DND-41 (cell line): ENCODE results near the gene FBLN1.

Experiments used
- ATAC-seq: fragments of 200-7000 bp; cut with Tn5 transposase; 3 replicates; pipeline ENCODE4 v1.9.1; 2021; ENCODE audit warnings: low read depth; ENCODE audit not compliant: insufficient read depth
- DNase-seq: peaks from one replicate; pipeline ENCODE4 v3.0.0-alpha.2; 2020
- H2AFZ ChIP-seq: 2 replicates; pipeline ENCODE4 v1.6.0; 2012; ENCODE audit warnings: low read depth, low read length
- H3K27ac ChIP-seq: 2 replicates; pipeline ENCODE4 v1.5.1; 2012; ENCODE audit warnings: low read length, inconsistent platforms
- H3K27me3 ChIP-seq: fragments of 200-600 bp; sonication (generic); 2 replicates; pipeline ENCODE4 v1.6.0; 2012; ENCODE audit warnings: low read length, mild to moderate bottlenecking, inconsistent platforms; ENCODE audit not compliant: insufficient read depth, poor library complexity
- H3K36me3 ChIP-seq: 2 replicates; pipeline ENCODE4 v1.5.1; 2012; ENCODE audit warnings: low read length, inconsistent platforms; ENCODE audit not compliant: insufficient read depth
- H3K4me1 ChIP-seq: 2 replicates; pipeline ENCODE4 v1.5.1; 2012; ENCODE audit warnings: mild to moderate bottlenecking, low read length; ENCODE audit not compliant: insufficient read depth
- H3K4me2 ChIP-seq: 2 replicates; pipeline ENCODE4 v1.6.0; 2012; ENCODE audit warnings: mild to moderate bottlenecking, moderate library complexity, low read length, inconsistent platforms; ENCODE audit not compliant: insufficient read depth
- H3K4me3 ChIP-seq, 2 experiments: fragments of 200-600 bp in 1 of 2; shearing (Covaris generic) in 1 of 2; 2 replicates each; pipeline ENCODE4 v1.5.1; 2012 to 2016; ENCODE audit warnings: inconsistent platforms in 2 of 2, low read length in 2 of 2, mild to moderate bottlenecking in 2 of 2, low read depth in 1 of 2, moderate library complexity in 1 of 2
- H3K79me2 ChIP-seq: 2 replicates; pipeline ENCODE4 v1.6.0; 2012; ENCODE audit warnings: low read length, inconsistent platforms; ENCODE audit not compliant: insufficient read depth
- H3K9ac ChIP-seq: 2 replicates; pipeline ENCODE4 v1.6.0; 2012; ENCODE audit warnings: low read depth, mild to moderate bottlenecking, inconsistent platforms, low read length, moderate library complexity
- H3K9me3 ChIP-seq: 2 replicates; pipeline ENCODE4 v1.5.1; 2012; ENCODE audit warnings: low read length, moderate library complexity, mild to moderate bottlenecking, inconsistent platforms; ENCODE audit not compliant: insufficient read depth, severe bottlenecking
- H4K20me1 ChIP-seq: 2 replicates; pipeline ENCODE4 v1.6.0; 2012; ENCODE audit warnings: low read length; ENCODE audit not compliant: insufficient read depth
- CTCF ChIP-seq: IDR thresholded peaks from 2 replicates; pipeline ENCODE4 v1.5.1; 2012; ENCODE audit warnings: borderline replicate concordance, low read length, moderate library complexity, mild to moderate bottlenecking; ENCODE audit not compliant: poor library complexity, severe bottlenecking; ENCODE audit errors: extremely low read depth
- EZH2 ChIP-seq: IDR thresholded peaks from 3 replicates; pipeline ENCODE4 v1.6.1; 2012; ENCODE audit warnings: borderline replicate concordance, low read depth, mild to moderate bottlenecking, moderate library complexity, low read length, inconsistent platforms; ENCODE audit not compliant: severe bottlenecking

The FBLN1 gene

DNA sequence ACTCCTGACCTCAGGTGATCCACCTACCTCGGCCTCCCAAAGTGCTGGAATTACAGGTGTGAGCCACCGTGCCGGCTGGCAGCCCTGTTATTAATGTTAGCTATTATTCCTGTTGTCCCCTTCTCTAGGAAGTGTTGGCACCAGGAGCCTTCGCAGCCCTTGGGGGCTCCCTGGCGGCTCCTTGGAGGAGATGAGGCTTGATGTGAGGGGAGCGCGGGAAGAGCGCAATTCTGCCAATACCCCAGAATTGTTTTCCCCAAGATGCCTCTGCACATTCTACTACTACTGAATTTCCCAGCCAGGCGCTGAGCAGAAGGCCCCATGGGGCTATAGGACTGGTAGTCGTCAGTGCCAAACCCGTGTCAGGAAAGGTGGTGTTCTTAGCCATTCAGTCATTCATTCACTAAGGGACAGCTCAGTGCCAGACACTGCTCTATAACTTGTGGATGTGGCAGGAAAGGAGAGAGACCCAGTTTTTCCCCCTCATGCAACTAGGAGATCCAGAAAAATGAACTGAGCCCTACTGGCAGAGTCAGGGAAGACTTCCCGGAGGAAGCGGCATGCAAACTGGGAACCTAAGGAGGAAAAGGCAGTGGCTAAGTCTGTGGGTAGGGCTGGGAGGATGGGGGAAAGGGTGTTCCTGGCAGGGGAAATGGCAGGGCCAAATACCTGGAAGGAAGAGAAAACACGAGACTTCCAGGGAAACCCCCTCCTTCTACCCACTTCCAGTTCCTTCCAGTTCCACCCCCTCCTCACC is 3.5 kb downstream of the FBLN1 start:
- Histone ChIP-seq H3K4me3 (no peak overlapping the region), H3K36me3 (no peaks in the 10 kb centered on the region), H3K9ac (no peak overlapping the region), H3K9me3 (no peaks in the 10 kb centered on the region), H3K4me2 (no peak overlapping the region), H3K4me1 (no peaks in the 10 kb centered on the region), H4K20me1 (no peaks in the 10 kb centered on the region), H3K27me3 (no peaks in the 10 kb centered on the region), H3K79me2 (no peaks in the 10 kb centered on the region), H3K27ac (no peak overlapping the region), H2AFZ (no peak overlapping the region)
- ATAC-seq (no peak), DNase-seq (no peak)
- no peak for TF ChIP-seq EZH2
- TF ChIP-seq CTCF, result no peak

DNA sequence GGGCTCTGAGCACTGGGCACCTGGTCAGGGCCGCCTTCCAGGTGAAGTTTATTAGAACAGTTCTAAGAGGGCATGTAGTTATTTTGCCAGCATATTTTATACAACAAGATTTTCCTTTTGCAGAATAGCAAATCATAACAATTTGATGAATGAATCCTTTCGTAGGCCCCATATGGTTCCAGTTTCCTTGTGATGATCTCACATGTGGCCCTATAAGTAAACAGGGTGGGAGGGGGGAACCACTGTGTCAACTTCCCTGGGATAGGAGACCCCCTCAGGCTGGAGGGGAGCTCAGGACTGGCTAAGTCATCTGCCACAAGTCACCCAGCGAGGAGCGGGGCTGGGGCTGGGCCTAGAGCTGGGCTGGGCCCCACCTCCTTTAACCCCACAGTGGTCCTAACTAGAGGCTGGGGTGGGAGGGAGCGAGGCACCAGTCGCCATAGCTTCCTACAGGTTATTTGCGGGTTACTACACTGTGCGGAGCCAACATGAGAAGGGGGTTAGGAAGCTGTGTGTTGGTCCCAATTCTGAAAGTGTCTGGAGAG is 4.2 kb downstream of the FBLN1 start:
- no peak for TF ChIP-seq EZH2
- no peak for TF ChIP-seq CTCF
- DNase-seq (no peak), ATAC-seq (no peak)
- no peak overlapping the region for H3K4me3 ChIP-seq
- no peaks in the 10 kb centered on the region for H3K27me3 ChIP-seq
- H4K20me1 ChIP-seq, result no peaks in the 10 kb centered on the region
- no peaks in the 10 kb centered on the region for H3K36me3 ChIP-seq
- H3K4me1 ChIP-seq, result no peaks in the 10 kb centered on the region
- H3K9ac ChIP-seq, result no peak overlapping the region
- H3K79me2 ChIP-seq, result no peaks in the 10 kb centered on the region
- no peak overlapping the region for H3K27ac ChIP-seq
- H3K4me2 ChIP-seq, result no peak overlapping the region
- H3K9me3 ChIP-seq, result no peaks in the 10 kb centered on the region
- no peak overlapping the region for H2AFZ ChIP-seq

DNA sequence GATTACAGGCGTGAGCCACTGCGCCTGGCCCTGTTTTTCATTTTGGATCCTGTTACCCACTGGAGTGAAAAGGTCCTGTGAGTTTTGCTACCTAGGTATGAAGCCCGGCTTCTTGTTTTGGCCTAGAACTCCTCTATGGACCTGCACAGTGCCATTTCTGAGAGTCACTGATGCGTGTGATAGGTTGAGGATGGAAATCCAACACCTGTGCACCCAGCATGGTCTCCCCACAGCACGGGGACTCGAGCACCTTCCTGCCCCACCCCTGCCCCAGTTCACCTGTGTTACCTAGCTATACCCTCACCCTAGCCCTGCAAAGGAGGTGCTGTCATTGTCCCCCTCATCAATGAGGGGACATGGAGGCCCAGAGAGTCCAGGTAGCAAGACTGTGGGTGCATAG is 5.1 kb downstream of the FBLN1 start:
- TF ChIP-seq CTCF (no peak), EZH2 (no peak)
- no peak for DNase-seq

More for the DNA sequence above, 5.1 kb downstream of the FBLN1 start:
- ATAC-seq, result no peak
- no peak overlapping the region for H3K4me3 ChIP-seq
- no peak overlapping the region for H3K27ac ChIP-seq
- H3K27me3 ChIP-seq, result no peaks in the 10 kb centered on the region
- no peaks in the 10 kb centered on the region for H3K9me3 ChIP-seq
- H2AFZ ChIP-seq, result no peak overlapping the region
- no peak overlapping the region for H3K4me2 ChIP-seq
- no peaks in the 10 kb centered on the region for H3K79me2 ChIP-seq
- H3K4me1 ChIP-seq, result no peaks in the 10 kb centered on the region
- H3K36me3 ChIP-seq, result no peaks in the 10 kb centered on the region
- H4K20me1 ChIP-seq, result no peaks in the 10 kb centered on the region
- no peak overlapping the region for H3K9ac ChIP-seq
